GM12878 (cell line): ENCODE data around the gene NUDT22. TPM values are rescaled to one million over a fixed set of nuclear protein-coding genes. Genes with fewer than 3 reads are reported as not detected.
A peak's percentile ranks its signal among the peaks of the same experiment; 100 is the strongest.

Experiments used
- ATAC-seq: fragments of 200-7000 bp; cut with Tn5 transposase; 3 replicates; pipeline ENCODE4 v1.9.1; 2020; ENCODE audit warnings: mild to moderate bottlenecking, moderate library complexity
- BruUV-seq: library from RNA; stranded (reverse); fragments of 400-500 nt; replicated peaks from 2 replicates; lab custom pipeline; 2021; lab: Mats Ljungman, UMichigan
- CTCF ChIA-PET: fragments of 300-600 bp; sonication (Branson Sonifier 250); formaldehyde crosslinking; extraction: SDS; loops from one replicate; lab custom pipeline; 2021; ENCODE audit warnings: inconsistent platforms; lab: Yijun Ruan, JAX
- POLR2A ChIA-PET: fragments of 350-600 bp; formaldehyde crosslinking; extraction: SDS; loops from one replicate; lab custom pipeline; 2021; ENCODE audit warnings: inconsistent platforms; lab: Charles Lee
- RAD21 ChIA-PET: fragments of 300-600 bp; sonication (Branson Sonifier 250); formaldehyde crosslinking; loops from one replicate; lab custom pipeline; 2023; ENCODE audit warnings: antibody characterized with exemption; ENCODE audit not compliant: unreplicated experiment; lab: Charles Lee
- SMC1A ChIA-PET: fragments of 300-600 bp; sonication (Branson Sonifier 250); formaldehyde crosslinking; loops from one replicate; lab custom pipeline; 2023; ENCODE audit not compliant: unreplicated experiment, uncharacterized antibody; lab: Charles Lee
- DNase-seq: peaks from one replicate; pipeline ENCODE4 v3.0.0-alpha.2; 2011; ENCODE audit warnings: low read depth, low spot score
- FAIRE-seq: peaks from 3 replicates; lab custom pipeline; 2011; peaks lifted over from hg19 to GRCh38; lab: Jason Lieb, UNC
- H2AFZ ChIP-seq: 2 replicates; pipeline ENCODE4 v1.6.0; 2011; ENCODE audit warnings: low read depth, low read length, control low read depth; ENCODE audit not compliant: control insufficient read depth
- H3K27ac ChIP-seq: 2 replicates; pipeline ENCODE4 v1.5.1; 2011; ENCODE audit warnings: control low read depth; ENCODE audit not compliant: control insufficient read depth, insufficient read depth
- H3K27me3 ChIP-seq, 2 experiments: replicated peaks in 1 of 2; 2 replicates each; pipeline versions ENCODE4 v1.6.0 to v1.6.1; 2011; ENCODE audit warnings: low read length in 1 of 2; ENCODE audit not compliant: control insufficient read depth in 2 of 2, insufficient read depth in 2 of 2
- H3K36me3 ChIP-seq, 2 experiments: 2 replicates each; pipeline ENCODE4 v1.5.1; 2011; ENCODE audit warnings: low read length in 1 of 2; ENCODE audit not compliant: control insufficient read depth in 2 of 2, insufficient read depth in 2 of 2
- H3K4me1 ChIP-seq: 2 replicates; pipeline ENCODE4 v1.6.1; 2011; ENCODE audit warnings: mild to moderate bottlenecking, low read length, moderate library complexity, mixed read lengths; ENCODE audit not compliant: control insufficient read depth, insufficient read depth
- H3K4me2 ChIP-seq: 2 replicates; pipeline ENCODE4 v1.6.0; 2011; ENCODE audit warnings: control low read depth; ENCODE audit not compliant: control insufficient read depth, insufficient read depth
- H3K4me3 ChIP-seq: fragments of 200-600 bp; sonication (generic); 2 replicates; pipeline ENCODE4 v1.5.1; 2016
- H3K79me2 ChIP-seq: 2 replicates; pipeline ENCODE4 v1.6.0; 2011; ENCODE audit warnings: low read length; ENCODE audit not compliant: control insufficient read depth, insufficient read depth
- H3K9ac ChIP-seq: 2 replicates; pipeline ENCODE4 v1.8.0; 2011; ENCODE audit warnings: low read length, control low read depth, mixed read lengths; ENCODE audit not compliant: control insufficient read depth, insufficient read depth
- H3K9me3 ChIP-seq: replicated peaks from 3 replicates; pipeline ENCODE4 v1.5.1; 2011; ENCODE audit warnings: mild to moderate bottlenecking, low read length; ENCODE audit not compliant: control insufficient read depth, insufficient read depth
- H4K20me1 ChIP-seq: 2 replicates; pipeline ENCODE4 v1.6.0; 2011; ENCODE audit not compliant: control insufficient read depth, insufficient read depth
- HSF1 ChIP-seq: fragments of 150-350 bp; IDR thresholded peaks from 2 replicates; pipeline ENCODE4 v1.6.1; 2014; ENCODE audit warnings: mild to moderate bottlenecking, low read depth, low read length
- SIN3A ChIP-seq: IDR thresholded peaks from 2 replicates; pipeline ENCODE4 v1.6.1; 2012; ENCODE audit warnings: low read depth, low read length, improper control_type of control experiment
- WGBS: methylation state at CpG from one replicate; pipeline ENCODE4 v1.1.6; 2016; ENCODE audit warnings: low lambda C conversion rate; ENCODE audit not compliant: insufficient replicate concordance, insufficient coverage; ENCODE audit errors: missing lambda C conversion rate; 5-methylcytosine and 5-hydroxymethylcytosine counted together
- in situ Hi-C: fragments of 300-500 bp; cut with MboI; formaldehyde crosslinking; loops from 9 replicates; pipeline ENCODE4 v1.14.3; 2018; ENCODE audit warnings: mixed read lengths
- intact Hi-C: fragments of 100-400 bp; cut with micrococcal nuclease; formaldehyde crosslinking; loops from one replicate; pipeline ENCODE4 v1.14.2; 2022; ENCODE audit not compliant: unreplicated experiment
- polyA plus RNA-seq, 11 experiments: library from polyadenylated mRNA; depleted of rRNA in 4 of 11; unstranded in 6 of 11; stranded (reverse) in 5 of 11; fragments of >200 nt; fragmentation: Nextera tagmentation in 4 of 11; fragmentation: Illumina TruSeq in 1 of 11; extraction: Ambion mirVana in 4 of 11; extraction: Trizol in 1 of 11; gene quantifications; 1 replicate in 1 of 11; 2 replicates in 10 of 11; pipeline versions ENCODE4 v1.2.1 to v1.2.3, GENCODE V29; 2011 to 2016; ENCODE audit warnings: inconsistent platforms in 2 of 11, missing spikeins in 2 of 11, low read depth in 1 of 11
- total RNA-seq, 4 experiments: library from RNA; depleted of rRNA in 3 of 4; stranded (reverse); fragments of >200 nt in 3 of 4; fragmentation: Illumina TruSeq in 1 of 4; extraction: Trizol in 1 of 4; gene quantifications; 2 replicates each; pipeline versions ENCODE4 v1.2.1 to v1.2.3, GENCODE V29; 2013 to 2021

The NUDT22 gene
- total and polyA plus RNA-seq, 10 of the 15 experiments (the other 5 are each of a cell fraction or from before 2014, with no cell fraction given), result 6.7 to 115 (median 64.7) TPM

GRCh38 chr11:64264371-64264852 lies 38.3 kb downstream of the NUDT22 start:
- no peak for DNase-seq
- 94% methylated on average over 10 of the region's 10 CpGs for WGBS
- SMC1A ChIA-PET, result no interaction called here
- Histone ChIP-seq H3K36me3 (no peaks in the 10 kb centered on the region; a peak in 2 of 4 replicates), H3K9me3 (no peaks in the 10 kb centered on the region), H3K79me2 (peaks cover 9% of the 10 kb centered on the region), H3K27ac (no peak overlapping the region), H3K27me3 (no peaks in the 10 kb centered on the region), H3K4me2 (no peak overlapping the region), H4K20me1 (no peaks in the 10 kb centered on the region), H3K4me3 (no peak overlapping the region), H2AFZ (no peak overlapping the region), H3K9ac (no peak overlapping the region), H3K4me1 (peaks cover 18% of the 10 kb centered on the region)
- TF ChIP-seq HSF1 (peak; percentile 44; the same call in 1 of the 2 replicates), SIN3A (no peak)
- RAD21 ChIA-PET, result no interaction called here
- CTCF ChIA-PET, result interaction anchor here (1.3 to 1.7 kb wide), 3 partner anchors 12 to 95 kb away, joined by 3 to 4 read pairs (median 4); no protein-coding TSS in a partner anchor
- in situ Hi-C loops (no loop called here), intact Hi-C loops (no loop called here)
- ATAC-seq, result no peak
- BruUV-seq, result no TSS peak
- POLR2A ChIA-PET, result interaction anchor here (0.6 to 1.1 kb wide), 2 partner anchors 15 to 20 kb away, joined by 3 read pairs; no protein-coding TSS in a partner anchor
- FAIRE-seq, result no peak
